K562 (cell line): ENCODE data around the gene AGFG1.

ENCODE experiments used
- ATF3 ChIP-seq, 2 experiments: fragments of 450-650 bp in 1 of 2; sonication (generic) in 1 of 2; formaldehyde crosslinking in 1 of 2; IDR thresholded peaks in 1 of 2; conservative IDR thresholded peaks in 1 of 2; 2 replicates each; pipeline versions ENCODE4 v1.6.1 to v1.8.1; 2016 to 2023; ENCODE audit warnings: mild to moderate bottlenecking in 2 of 2, moderate library complexity in 2 of 2, inconsistent platforms in 1 of 2, missing genetic modification reagents in 1 of 2
- CTCF ChIP-seq, 3 experiments: IDR thresholded peaks in 2 of 3; conservative IDR thresholded peaks in 1 of 3; 2 replicates each; pipeline ENCODE4 v1.5.1; 2011 to 2012; ENCODE audit warnings: low read length in 3 of 3, mild to moderate bottlenecking in 3 of 3, control low read depth in 2 of 3, improper control_type of control experiment in 1 of 3, inconsistent platforms in 1 of 3, low read depth in 1 of 3, mixed read lengths in 1 of 3, moderate library complexity in 1 of 3; ENCODE audit not compliant: insufficient read depth in 2 of 3
- EGR1 ChIP-seq: fragments of 450-650 bp; conservative IDR thresholded peaks from 2 replicates; pipeline ENCODE4 v1.6.1; 2017; ENCODE audit warnings: mild to moderate bottlenecking
- ELF4 ChIP-seq: fragments of 450-650 bp; formaldehyde crosslinking; IDR thresholded peaks from 2 replicates; pipeline ENCODE4 v1.4.0; 2022; ENCODE audit warnings: missing genetic modification characterization
- GATAD2B ChIP-seq: fragments of 450-650 bp; IDR thresholded peaks from 2 replicates; pipeline ENCODE4 v1.6.1; 2017; ENCODE audit warnings: mild to moderate bottlenecking, borderline replicate concordance
- HDGF ChIP-seq: fragments of 450-650 bp; IDR thresholded peaks from 2 replicates; pipeline ENCODE4 v1.6.1; 2016
- NFXL1 ChIP-seq: fragments of 450-650 bp; formaldehyde crosslinking; IDR thresholded peaks from 2 replicates; pipeline ENCODE4 v1.4.0; 2021; ENCODE audit warnings: mild to moderate bottlenecking
- NONO ChIP-seq, 2 experiments: fragments of 200-400 bp in 1 of 2; fragments of 450-650 bp in 1 of 2; formaldehyde crosslinking in 1 of 2; IDR thresholded peaks; 2 replicates each; pipeline ENCODE4 v1.6.1; 2017; ENCODE audit warnings: low read depth in 2 of 2, mild to moderate bottlenecking in 2 of 2, moderate library complexity in 2 of 2, low read length in 1 of 2
- RBM22 ChIP-seq: fragments of 200-400 bp; formaldehyde crosslinking; IDR thresholded peaks from 2 replicates; pipeline ENCODE4 v1.6.1; 2018; ENCODE audit warnings: low read length, low read depth; ENCODE audit not compliant: poor library complexity, severe bottlenecking
- SMARCC2 ChIP-seq: fragments of 450-650 bp; IDR thresholded peaks from 2 replicates; pipeline ENCODE4 v1.6.1; 2017; ENCODE audit warnings: antibody characterized with exemption, moderate library complexity, mild to moderate bottlenecking, low read depth
- TAF15 ChIP-seq: fragments of 200-400 bp; formaldehyde crosslinking; IDR thresholded peaks from 2 replicates; pipeline ENCODE4 v1.6.1; 2017; ENCODE audit warnings: mild to moderate bottlenecking, low read depth, low read length, moderate library complexity
- ZNF217 ChIP-seq: sonication (generic); formaldehyde crosslinking; IDR thresholded peaks from 2 replicates; pipeline ENCODE4 v1.8.0; 2022; ENCODE audit warnings: mild to moderate bottlenecking, missing genetic modification reagents
- ZNF830 ChIP-seq: fragments of 250-450 bp; sonication (Bioruptor Pico); IDR thresholded peaks from 2 replicates; pipeline ENCODE4 v1.5.0; 2021; ENCODE audit warnings: mild to moderate bottlenecking

GRCh38 chr2:227566012-227566411 is 94.1 kb downstream of the AGFG1 start:
- no peak for TF ChIP-seq ELF4
- TF ChIP-seq NONO (IDR thresholded peaks at IDR 0.05; ENCODE audit: low read depth in 2 of 2, low read length in 1 of 2), result no peak
- TF ChIP-seq ZNF830 (CRISPR knock-in tag), result no peak
- TF ChIP-seq SMARCC2, result no peak
- TF ChIP-seq CTCF (IDR thresholded peaks at IDR 0.05 in 2 of 3, conservative IDR thresholded peaks at IDR 0.05 in 1 of 3; ENCODE audit: insufficient read depth in 2 of 3, low read depth in 1 of 3, low read length in 3 of 3), result no peak
- TF ChIP-seq ATF3 (IDR thresholded peaks at IDR 0.05), result no peak
- TF ChIP-seq ATF3 (CRISPR knock-in tag; conservative IDR thresholded peaks at IDR 0.05), result no peak
- no peak for TF ChIP-seq EGR1
- TF ChIP-seq HDGF, result no peak
- no peak for TF ChIP-seq NFXL1 (CRISPR knock-in tag)
- TF ChIP-seq TAF15, result no peak
- no peak for TF ChIP-seq ZNF217 (CRISPR knock-in tag)
- no peak for TF ChIP-seq RBM22
- TF ChIP-seq GATAD2B, result no peak
